NT2/D1 (cell line): Measurements from ENCODE around the gene CCDC186.

Experiments used
- SUZ12 ChIP-seq: IDR thresholded peaks from 2 replicates; pipeline ENCODE4 v1.6.1; 2011; ENCODE audit not compliant: insufficient read length, insufficient read depth; ENCODE audit errors: extremely low read depth
- ZNF274 ChIP-seq: IDR thresholded peaks from 2 replicates; pipeline ENCODE4 v1.6.1; 2011; ENCODE audit warnings: mild to moderate bottlenecking, low read depth, low read length

- TF ChIP-seq SUZ12 = no peak
- no peak for TF ChIP-seq ZNF274
These were observed 86.7 kb downstream of the CCDC186 start for GRCh38 chr10:114087255-114087654.
